ENCODE data around the gene QKI. TPM values are rescaled to one million over a fixed set of nuclear protein-coding genes. Genes with fewer than 3 reads are reported as not detected.

QKI gene
- polyA plus RNA-seq, 1 donor (not counting 4 experiments of a cell fraction or from before 2014, with no cell fraction given), result 53.3 TPM

- dilution Hi-C loops (cut with MboI; ENCODE audit: extremely low pct_ligation_motif_present, low sequenced_read_pairs), result no loop called here
- DNase-seq (ENCODE audit: low read depth, low spot score) (no peak), FAIRE-seq (no peak)
- Histone ChIP-seq H3K79me2 (ENCODE audit: control insufficient read depth, insufficient read depth, low read length) (no peaks in the 10 kb centered on the region), H2AFZ (ENCODE audit: control insufficient read depth, low read length) (no peak overlapping the region), H3K9me1 (ENCODE audit: control insufficient read depth, extremely low read depth, insufficient read depth, low read length) (no peaks in the 10 kb centered on the region), H3K27ac (ENCODE audit: control insufficient read depth, insufficient read depth, low read length) (no peak overlapping the region), H3K4me3 (ENCODE audit: control insufficient read depth in 2 of 3, extremely low read depth in 1 of 3, insufficient read depth in 2 of 3, low read depth in 1 of 3, low read length in 3 of 3) (no peak overlapping the region), H3K9me3 (ENCODE audit: control insufficient read depth, low read depth, low read length) (no peaks in the 10 kb centered on the region), H3K4me1 (ENCODE audit: control insufficient read depth, extremely low read depth, insufficient read depth, low read length) (no peaks in the 10 kb centered on the region), H3K9ac (ENCODE audit: control insufficient read depth, extremely low read depth, insufficient read depth, low read length) (no peak overlapping the region), H3K4me2 (ENCODE audit: control insufficient read depth, extremely low read depth, insufficient read depth, low read depth, low read length) (no peak overlapping the region), H4K20me1 (ENCODE audit: control insufficient read depth, extremely low read depth, insufficient read depth, low read length) (no peaks in the 10 kb centered on the region), H3K36me3 (ENCODE audit: control insufficient read depth in 2 of 2, extremely low read depth in 1 of 2, insufficient read depth in 2 of 2, low read length in 2 of 2) (no peaks in the 10 kb centered on the region), H3K27me3 (ENCODE audit: control insufficient read depth, extremely low read depth, insufficient read depth, low read length) (no peaks in the 10 kb centered on the region)
- TF ChIP-seq CTCF (optimal IDR thresholded peaks at IDR 0.05 in 1 of 3, IDR thresholded peaks at IDR 0.05 in 1 of 3, conservative IDR thresholded peaks at IDR 0.05 in 1 of 3; ENCODE audit: extremely low read depth in 1 of 3, insufficient read depth in 2 of 3, low read length in 3 of 3) (no peak), EZH2 (IDR thresholded peaks at IDR 0.05; ENCODE audit: low read length) (no peak)
These were observed 203.0 kb downstream of the QKI start for GRCh38 chr6:163617549-163617948.

- Histone ChIP-seq H3K4me3 (ENCODE audit: control insufficient read depth in 2 of 3, extremely low read depth in 1 of 3, insufficient read depth in 2 of 3, low read depth in 1 of 3, low read length in 3 of 3) (no peak overlapping the region), H3K9me3 (ENCODE audit: control insufficient read depth, low read depth, low read length) (no peaks in the 10 kb centered on the region), H3K9ac (ENCODE audit: control insufficient read depth, extremely low read depth, insufficient read depth, low read length) (no peak overlapping the region), H3K4me1 (ENCODE audit: control insufficient read depth, extremely low read depth, insufficient read depth, low read length) (no peaks in the 10 kb centered on the region), H3K79me2 (ENCODE audit: control insufficient read depth, insufficient read depth, low read length) (no peaks in the 10 kb centered on the region), H4K20me1 (ENCODE audit: control insufficient read depth, extremely low read depth, insufficient read depth, low read length) (no peaks in the 10 kb centered on the region), H3K4me2 (ENCODE audit: control insufficient read depth, extremely low read depth, insufficient read depth, low read depth, low read length) (no peak overlapping the region), H2AFZ (ENCODE audit: control insufficient read depth, low read length) (no peak overlapping the region), H3K9me1 (ENCODE audit: control insufficient read depth, extremely low read depth, insufficient read depth, low read length) (no peaks in the 10 kb centered on the region), H3K27me3 (ENCODE audit: control insufficient read depth, extremely low read depth, insufficient read depth, low read length) (no peaks in the 10 kb centered on the region), H3K36me3 (ENCODE audit: control insufficient read depth in 2 of 2, extremely low read depth in 1 of 2, insufficient read depth in 2 of 2, low read length in 2 of 2) (no peaks in the 10 kb centered on the region), H3K27ac (ENCODE audit: control insufficient read depth, insufficient read depth, low read length) (no peak overlapping the region)
- TF ChIP-seq EZH2 (IDR thresholded peaks at IDR 0.05; ENCODE audit: low read length) (no peak), CTCF (optimal IDR thresholded peaks at IDR 0.05 in 1 of 3, IDR thresholded peaks at IDR 0.05 in 1 of 3, conservative IDR thresholded peaks at IDR 0.05 in 1 of 3; ENCODE audit: extremely low read depth in 1 of 3, insufficient read depth in 2 of 3, low read length in 3 of 3) (no peak)
- no peak for FAIRE-seq
- dilution Hi-C loops (cut with MboI; ENCODE audit: extremely low pct_ligation_motif_present, low sequenced_read_pairs), result no loop called here
- DNase-seq (ENCODE audit: low read depth, low spot score), result no peak
These were observed 205.6 kb downstream of the QKI start for GRCh38 chr6:163620101-163620500.

Measured in keratinocyte (primary cell).